ENCODE data around the gene EDEM3. TPM values are rescaled to one million over a fixed set of nuclear protein-coding genes. Genes with fewer than 3 reads are reported as not detected.
"Not testable (repeated sequence)": the region's sequence is repeated elsewhere in the genome, so short reads cannot be mapped to it uniquely, and the experiment has no call there.

Gene EDEM3
- polyA plus RNA-seq, 3 donors, result 32.6 to 37.3 (median 35.7) TPM

- no peak for DNase-seq (ENCODE audit: low read depth in 3 of 3, low spot score in 2 of 3)
These were observed 15.7 kb upstream of the EDEM3 start for GRCh38 chr1:184770181-184770979.

DNA sequence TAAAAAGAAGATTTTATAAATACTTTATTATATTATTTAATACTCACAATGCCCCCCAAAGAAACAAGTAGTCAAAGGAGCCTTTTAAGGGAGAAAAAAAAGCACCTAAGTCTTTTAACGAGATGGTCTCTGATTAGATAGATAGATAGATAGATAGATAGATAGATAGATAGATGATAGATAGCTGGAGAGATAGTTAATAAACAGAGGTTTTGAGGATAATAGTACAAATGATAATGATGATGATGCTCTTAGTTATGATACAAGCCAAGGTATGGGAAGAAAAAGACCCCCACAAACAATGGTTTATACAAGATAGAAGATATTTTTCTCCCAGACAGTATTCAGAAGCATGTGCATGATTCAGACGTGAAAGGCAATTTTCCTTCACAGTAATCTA lies 14.6 kb upstream of the EDEM3 start:
- DNase-seq (ENCODE audit: low read depth in 3 of 3, low spot score in 2 of 3), result no peak

DNA sequence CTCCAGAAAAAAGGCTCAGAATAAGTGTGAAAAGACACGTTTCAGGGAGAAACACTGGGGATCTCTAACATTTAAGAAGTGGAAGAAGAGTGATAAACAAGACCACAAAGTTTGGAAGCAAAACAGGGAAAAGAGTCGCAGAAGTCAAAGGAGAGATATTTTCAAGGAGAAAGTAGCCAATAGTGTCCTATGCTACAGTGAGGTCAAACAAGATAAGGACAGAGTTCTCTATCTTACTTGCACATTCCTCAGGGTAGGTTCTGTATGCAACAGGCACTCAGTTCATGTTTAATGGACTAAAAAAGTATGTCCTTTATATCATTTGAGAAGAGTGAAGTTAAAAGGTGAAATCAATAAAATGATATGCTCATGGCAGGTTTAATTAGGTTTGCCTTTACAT lies 13.8 kb upstream of the EDEM3 start:
- no peak for DNase-seq (ENCODE audit: low read depth in 3 of 3, low spot score in 2 of 3)

- no peak for DNase-seq (ENCODE audit: low read depth in 3 of 3, low spot score in 2 of 3)
These were observed 12.9 kb upstream of the EDEM3 start for GRCh38 chr1:184767591-184767990.

GRCh38 chr1:184764483-184764882 lies 9.8 kb upstream of the EDEM3 start:
- no peak for DNase-seq (ENCODE audit: low read depth in 3 of 3, low spot score in 2 of 3)

DNA sequence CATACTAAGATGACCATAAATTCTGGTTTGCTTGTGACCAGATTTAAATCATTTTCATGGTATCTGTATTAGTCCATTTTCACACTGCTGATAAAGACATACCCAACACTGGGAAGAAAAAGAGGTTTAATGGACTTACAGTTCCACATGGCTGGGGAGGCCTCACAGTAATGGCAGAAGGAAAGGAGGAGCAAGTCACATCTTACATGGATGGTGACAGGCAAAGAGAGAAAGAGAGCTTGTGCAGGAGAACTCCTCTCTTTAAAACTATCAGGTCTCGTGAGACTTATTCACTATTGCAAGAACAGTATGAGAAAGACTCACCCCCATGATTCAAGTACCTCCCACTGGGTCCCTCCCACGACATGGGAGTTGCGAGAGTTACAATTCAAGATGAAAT lies 8.9 kb upstream of the EDEM3 start:
- DNase-seq (ENCODE audit: low read depth in 3 of 3, low spot score in 2 of 3), result not testable (repeated sequence)

- DNase-seq (ENCODE audit: low read depth in 3 of 3, low spot score in 2 of 3), result no peak
These were observed 7.4 kb upstream of the EDEM3 start for GRCh38 chr1:184761969-184762485.

GRCh38 chr1:184759651-184760050 lies 5.0 kb upstream of the EDEM3 start:
- DNase-seq (ENCODE audit: low read depth in 3 of 3, low spot score in 2 of 3), result no peak

- no peak for DNase-seq (ENCODE audit: low read depth in 3 of 3, low spot score in 2 of 3)
These were observed 4.5 kb upstream of the EDEM3 start for GRCh38 chr1:184759112-184759511.

GRCh38 chr1:184757891-184758290 lies 3.2 kb upstream of the EDEM3 start:
- no peak for DNase-seq (ENCODE audit: low read depth in 3 of 3, low spot score in 2 of 3)

DNA sequence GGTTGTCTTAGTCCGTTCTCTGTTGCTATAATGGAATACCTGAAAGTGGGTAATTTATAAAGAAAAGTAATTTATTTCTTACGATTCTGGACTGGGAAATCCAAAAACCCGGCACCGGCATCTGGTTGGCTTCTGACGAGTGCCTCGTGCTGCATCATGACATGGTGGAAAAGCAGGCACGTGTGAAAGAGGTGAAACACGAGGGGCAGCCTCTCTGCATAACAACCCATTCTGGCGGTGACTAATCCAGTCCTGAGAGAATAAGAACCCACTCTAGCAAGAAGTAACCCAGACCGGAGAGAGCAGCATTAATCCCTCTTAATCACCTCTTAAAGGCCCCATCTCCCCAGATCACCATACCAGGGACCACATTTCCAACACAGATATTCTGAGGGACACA lies 2.7 kb upstream of the EDEM3 start:
- DNase-seq (ENCODE audit: low read depth in 3 of 3, low spot score in 2 of 3), result no peak

DNA sequence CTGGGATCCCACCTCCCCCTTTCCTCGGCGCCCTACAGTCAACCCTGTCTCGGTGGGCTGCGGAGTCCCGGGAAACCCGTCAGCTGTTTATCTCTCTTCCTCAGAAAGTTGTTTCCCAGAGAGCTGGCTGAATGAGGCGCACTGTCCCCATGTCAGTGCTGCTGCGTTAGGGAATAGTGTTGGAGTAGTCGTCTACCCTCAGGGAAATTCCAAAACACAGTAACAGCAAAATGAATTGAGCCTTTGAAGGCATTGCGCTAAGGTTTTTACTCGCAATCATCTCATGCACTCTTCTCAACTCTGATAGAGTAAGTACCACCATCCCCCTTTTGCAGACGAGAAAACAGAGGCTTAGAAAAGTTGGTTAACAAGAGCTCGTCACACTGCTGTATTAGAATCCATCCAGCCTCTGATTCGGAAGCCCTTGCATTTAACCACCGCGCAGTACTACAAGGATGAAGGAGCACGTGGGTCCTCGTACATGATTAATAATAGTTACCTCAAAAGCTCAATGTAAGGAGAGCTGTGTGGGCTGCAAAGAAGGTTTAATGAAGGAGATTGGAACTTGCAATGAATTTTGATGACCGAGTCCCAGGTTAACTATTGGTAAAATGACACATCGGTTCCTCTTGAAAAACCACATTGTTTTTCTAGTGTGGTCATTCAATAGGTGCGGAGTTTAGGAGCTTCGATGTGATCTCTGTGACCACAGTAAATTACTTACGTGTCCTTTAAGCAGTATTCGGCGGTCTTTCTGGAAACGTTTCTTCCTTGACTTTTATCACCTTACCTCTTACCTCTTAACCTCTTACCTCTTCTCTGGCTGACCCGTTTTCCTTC lies 788 bp upstream of the EDEM3 start:
- DNase-seq (ENCODE audit: low read depth in 3 of 3, low spot score in 2 of 3), result peak in 1 of 3 donors; percentile 13

DNA sequence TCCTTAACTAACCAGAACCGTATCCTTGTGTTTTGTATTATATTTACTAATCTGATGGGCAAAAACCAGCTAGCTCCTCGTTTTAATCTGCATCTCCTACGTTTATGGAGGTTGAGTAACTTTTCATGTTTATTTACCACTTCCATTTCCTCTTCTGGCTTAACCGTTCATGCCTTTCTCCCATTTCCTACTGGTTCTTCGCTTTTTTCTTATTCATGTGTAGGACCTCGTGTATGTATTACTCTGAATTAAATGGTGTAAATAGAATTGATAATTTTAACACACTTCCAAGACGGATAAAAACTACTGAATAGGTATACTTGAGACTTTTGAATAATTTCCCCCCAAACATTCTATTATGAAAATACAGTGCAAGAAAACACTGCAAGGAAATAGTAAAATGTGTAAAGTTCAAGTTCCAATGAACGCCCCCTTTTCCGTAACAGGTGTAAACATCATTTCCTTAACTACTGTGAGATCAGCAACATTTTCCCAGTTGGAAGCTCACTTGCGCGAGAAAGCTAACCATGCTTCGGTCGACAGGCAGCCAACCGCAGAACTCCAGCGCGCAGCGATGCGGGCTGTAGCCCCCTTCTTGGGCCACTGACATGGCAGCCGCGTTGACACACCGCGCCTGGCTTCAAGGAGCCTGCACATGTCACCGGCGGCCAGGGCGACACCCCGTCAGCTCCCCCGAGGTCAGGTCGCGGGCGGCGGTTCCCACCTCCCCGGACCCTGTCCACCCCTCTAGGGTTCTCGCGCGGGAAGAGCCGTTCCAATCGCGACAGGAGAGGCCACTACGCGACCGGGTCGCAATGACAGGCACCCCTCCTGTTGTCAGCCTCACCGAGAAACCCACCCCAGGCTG lies 816 bp downstream of the EDEM3 start:
- DNase-seq (ENCODE audit: low read depth in 3 of 3, low spot score in 2 of 3), result peak; percentile 5 to 27 (median 24)

GRCh38 chr1:184753117-184753516 lies 1.5 kb downstream of the EDEM3 start:
- DNase-seq (ENCODE audit: low read depth in 3 of 3, low spot score in 2 of 3), result no peak

- DNase-seq (ENCODE audit: low read depth in 3 of 3, low spot score in 2 of 3), result no peak
These were observed 2.0 kb downstream of the EDEM3 start for GRCh38 chr1:184752656-184753055.

DNA sequence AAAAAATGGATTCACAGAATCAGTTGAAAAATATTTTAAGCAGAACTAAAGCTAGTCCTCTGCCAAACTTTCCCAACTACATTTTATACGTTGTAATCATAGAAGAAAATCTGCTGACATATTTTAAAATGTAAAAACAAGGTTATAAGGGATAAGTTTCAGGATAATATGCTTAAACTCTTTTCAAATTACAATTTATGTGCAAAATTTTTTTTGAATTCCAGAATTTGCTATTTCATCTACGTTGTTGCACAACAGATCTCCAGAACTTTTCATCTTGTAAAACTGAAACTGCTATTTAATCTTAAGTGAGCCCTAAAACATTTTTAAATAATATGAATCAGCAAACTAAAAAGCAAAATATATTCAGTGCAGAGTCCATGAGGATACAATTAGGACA lies 5.9 kb downstream of the EDEM3 start:
- no peak for DNase-seq (ENCODE audit: low read depth in 3 of 3, low spot score in 2 of 3)

- DNase-seq (ENCODE audit: low read depth in 3 of 3, low spot score in 2 of 3), result no peak
These were observed 7.3 kb downstream of the EDEM3 start for GRCh38 chr1:184747089-184747955.

DNA sequence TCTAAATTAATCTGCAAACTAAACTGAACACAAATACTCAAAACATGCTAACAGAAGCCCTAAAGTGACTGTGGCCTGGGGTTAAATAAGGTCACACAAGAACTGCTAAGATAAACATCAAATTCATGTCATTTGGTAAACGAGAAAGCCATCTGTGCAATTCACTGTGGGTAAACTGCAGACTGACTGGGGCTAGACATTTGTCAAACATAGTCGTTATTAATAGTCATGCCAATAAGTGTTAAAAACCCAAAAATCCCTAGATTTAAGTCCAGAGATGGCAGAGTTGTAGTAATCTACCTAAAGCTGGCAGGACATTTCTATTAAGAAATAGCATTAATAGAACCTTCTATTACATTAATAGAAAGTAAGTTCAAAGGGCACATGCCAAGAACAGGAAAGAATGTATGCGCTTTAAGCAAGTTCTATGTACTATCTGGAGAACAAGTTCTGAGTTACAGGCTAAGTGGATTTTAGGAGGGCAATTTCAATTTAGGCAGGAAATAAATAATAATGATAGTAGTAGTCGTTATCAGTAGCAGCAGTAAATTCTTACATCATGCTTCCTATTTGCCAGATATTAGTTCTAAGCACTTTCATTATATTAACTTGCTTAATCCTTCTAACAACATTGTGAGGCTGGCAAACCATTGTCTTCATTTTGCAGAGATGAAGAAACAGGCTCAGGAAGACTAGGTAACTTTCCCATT lies 8.6 kb downstream of the EDEM3 start:
- no peak for DNase-seq (ENCODE audit: low read depth in 3 of 3, low spot score in 2 of 3)

DNA sequence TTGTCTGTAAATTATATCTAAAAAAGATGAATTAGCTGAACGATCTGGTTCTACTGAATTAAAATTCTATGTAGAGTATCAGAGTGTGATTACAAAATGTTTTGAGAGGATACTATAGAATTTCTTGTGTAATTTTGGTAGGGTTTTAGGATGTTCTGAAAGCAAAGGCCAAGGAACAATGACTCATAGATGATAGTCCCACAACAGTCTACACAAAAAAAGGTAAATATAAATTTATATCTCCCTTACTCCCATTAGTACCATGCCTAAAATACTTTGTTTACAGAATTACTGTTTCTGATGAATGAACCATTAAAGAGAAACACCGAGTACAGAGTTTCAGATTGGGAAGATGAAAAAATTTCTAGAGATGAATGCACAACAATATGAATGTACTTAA lies 9.5 kb downstream of the EDEM3 start:
- no peak for DNase-seq (ENCODE audit: low read depth in 3 of 3, low spot score in 2 of 3)

All from right renal cortex interstitium (tissue), 3 donors.